Measurements from ENCODE around the gene NOP58. TPM values are rescaled to one million over a fixed set of nuclear protein-coding genes. Genes with fewer than 3 reads are reported as not detected.
"Not testable (repeated sequence)": the region's sequence is repeated elsewhere in the genome, so short reads cannot be mapped to it uniquely, and the experiment has no call there.

Gene NOP58
- total and polyA plus RNA-seq, 2 of the 4 experiments (the other 2 are of a cell fraction): 45.3 to 54.0 TPM

- H3K56ac ChIP-seq (ENCODE audit: extremely low read depth, insufficient read depth, low read length); H3K4me2 ChIP-seq (ENCODE audit: low read depth, low read length); H3K36me3 ChIP-seq (ENCODE audit: control insufficient read depth, insufficient read depth, low read length); H3K9me1 ChIP-seq (ENCODE audit: insufficient read depth, low read length); dilution Hi-C loops (cut with HindIII; ENCODE audit: low sequenced_read_pairs, unreplicated experiment); H4K5ac ChIP-seq (ENCODE audit: low read depth, low read length); H4K8ac ChIP-seq (ENCODE audit: low read depth in 2 of 2, low read length in 2 of 2); H2BK20ac ChIP-seq (ENCODE audit: low read depth, low read length); H3K4ac ChIP-seq (ENCODE audit: low read depth, low read length); DNase-seq; BruUV-seq (replicated peaks); H2AFZ ChIP-seq (replicated peaks; ENCODE audit: low read length, poor library complexity); H4K20me1 ChIP-seq (ENCODE audit: insufficient read depth, low read length); H2BK15ac ChIP-seq (ENCODE audit: low read depth, low read length); H3K18ac ChIP-seq (ENCODE audit: low read depth, low read length); ATAC-seq (ENCODE audit: low read depth); H2BK5ac ChIP-seq (ENCODE audit: low read depth, low read length, poor library complexity, severe bottlenecking); in situ Hi-C loops (cut with MboI; ENCODE audit: low sequenced_read_pairs); H4K91ac ChIP-seq (ENCODE audit: insufficient read depth, low read depth, low read length); H2AK5ac ChIP-seq (ENCODE audit: low read depth, low read length); H3K4me1 ChIP-seq (ENCODE audit: control insufficient read depth, insufficient read depth, low read length); H3K4me3 ChIP-seq (ENCODE audit: insufficient read depth, low read depth, low read length); H2AK9ac ChIP-seq (replicated peaks; ENCODE audit: low read depth, low read length, poor library complexity); H3K27ac ChIP-seq (ENCODE audit: insufficient read depth, low read length); CTCF ChIA-PET; H3K23ac ChIP-seq (ENCODE audit: low read depth, low read length); H3K27me3 ChIP-seq (ENCODE audit: control insufficient read depth, insufficient read depth, low read length); H3K9me3 ChIP-seq (ENCODE audit: control insufficient read depth, insufficient read depth, low read length); POLR2A ChIA-PET (ENCODE audit: unreplicated experiment); intact Hi-C loops (cut with micrococcal nuclease); H3K9ac ChIP-seq (ENCODE audit: low read depth, low read length); H2BK120ac ChIP-seq (ENCODE audit: low read depth, low read length); H3K14ac ChIP-seq (replicated peaks; ENCODE audit: low read depth, low read length); H3K79me1 ChIP-seq (ENCODE audit: low read depth in 1 of 2, low read length in 2 of 2): not testable (repeated sequence)
- WGBS, 2 experiments (ENCODE audit: extremely low coverage in 2 of 2, insufficient read length in 1 of 2): no CpG with 5 or more reads among the region's 5 CpGs
Observed at GRCh38 chr2:202247710-202248109, 17.9 kb upstream of the NOP58 start.

Data from IMR-90 (cell line).